GM12865 (cell line): ENCODE results near the gene IL6ST.

Experiments used
- DNase-seq: peaks from one replicate; pipeline ENCODE4 v3.0.0; 2010; ENCODE audit warnings: low read depth
- H3K4me3 ChIP-seq: 2 replicates; pipeline ENCODE4 v1.5.1; 2011; ENCODE audit warnings: mild to moderate bottlenecking, low read depth, low read length, control low read depth
- CTCF ChIP-seq: IDR thresholded peaks from 2 replicates; pipeline ENCODE4 v1.5.1; 2011; ENCODE audit warnings: low read length, control low read depth, low read depth, inconsistent platforms; ENCODE audit not compliant: insufficient read depth; ENCODE audit errors: missing control alignments

Gene IL6ST

GRCh38 chr5:55900068-55900467, 94.7 kb downstream of the IL6ST start:
- peak; percentile 42 for DNase-seq
- TF ChIP-seq CTCF = no peak
- no peak overlapping the region for H3K4me3 ChIP-seq

- no peak for TF ChIP-seq CTCF
- DNase-seq = no peak
- H3K4me3 ChIP-seq = no peak overlapping the region
These were observed 95.4 kb downstream of the IL6ST start for GRCh38 chr5:55899344-55899743.

GRCh38 chr5:55897905-55898304, 96.9 kb downstream of the IL6ST start:
- H3K4me3 ChIP-seq = no peak overlapping the region
- no peak for DNase-seq
- no peak for TF ChIP-seq CTCF

- TF ChIP-seq CTCF = no peak
- H3K4me3 ChIP-seq = no peak overlapping the region
- no peak for DNase-seq
These were observed 97.4 kb downstream of the IL6ST start for GRCh38 chr5:55897206-55897894.

GRCh38 chr5:55896663-55897062, 98.1 kb downstream of the IL6ST start:
- TF ChIP-seq CTCF = no peak
- H3K4me3 ChIP-seq = no peak overlapping the region
- DNase-seq = no peak

- TF ChIP-seq CTCF = no peak
- no peak for DNase-seq
- no peak overlapping the region for H3K4me3 ChIP-seq
These were observed 98.5 kb downstream of the IL6ST start for GRCh38 chr5:55896238-55896637.

GRCh38 chr5:55895346-55895745, 99.4 kb downstream of the IL6ST start:
- TF ChIP-seq CTCF = no peak
- DNase-seq = no peak
- H3K4me3 ChIP-seq = no peak overlapping the region
